Mesenchymal stem cell (in vitro differentiated cells and primary cell): ENCODE measurements around the gene UBTD1.
A peak's percentile ranks its signal among the peaks of the same experiment; 100 is the strongest.

Source experiments
- DNase-seq: peaks from one replicate; pipeline ENCODE4 v3.0.0-alpha.2; 2013
- H2AFZ ChIP-seq: one replicate; pipeline ENCODE4 v1.6.1; 2013; ENCODE audit warnings: low read depth, mild to moderate bottlenecking, control low read depth, inconsistent platforms, low read length, moderate library complexity
- H2AK5ac ChIP-seq: 2 replicates; pipeline ENCODE4 v1.6.1; 2013; ENCODE audit warnings: low read length, moderate library complexity, mild to moderate bottlenecking, inconsistent platforms; ENCODE audit not compliant: severe bottlenecking
- H2BK120ac ChIP-seq: one replicate; pipeline ENCODE4 v1.6.1; 2013; ENCODE audit warnings: low read depth, mild to moderate bottlenecking, inconsistent platforms, low read length, moderate library complexity
- H2BK12ac ChIP-seq, 2 experiments: one replicate each; pipeline ENCODE4 v1.6.1; 2013; ENCODE audit warnings: inconsistent platforms in 2 of 2, low read length in 2 of 2, mild to moderate bottlenecking in 2 of 2, moderate library complexity in 2 of 2, control low read depth in 1 of 2
- H2BK15ac ChIP-seq: one replicate; pipeline ENCODE4 v1.6.1; 2013; ENCODE audit warnings: mild to moderate bottlenecking, low read depth, inconsistent platforms; ENCODE audit not compliant: poor library complexity, severe bottlenecking
- H2BK5ac ChIP-seq: 2 replicates; pipeline ENCODE4 v1.6.1; 2013; ENCODE audit warnings: low read depth, mild to moderate bottlenecking, low read length, control low read depth, inconsistent platforms; ENCODE audit not compliant: poor library complexity, severe bottlenecking
- H3K14ac ChIP-seq, 2 experiments: one replicate each; pipeline ENCODE4 v1.6.1; 2013; ENCODE audit warnings: inconsistent platforms in 2 of 2, low read length in 2 of 2, control low read depth in 1 of 2, mild to moderate bottlenecking in 1 of 2, moderate library complexity in 1 of 2
- H3K18ac ChIP-seq, 2 experiments: one replicate each; pipeline ENCODE4 v1.6.1; 2013; ENCODE audit warnings: inconsistent platforms in 2 of 2, low read length in 2 of 2, control low read depth in 1 of 2, low read depth in 1 of 2, mild to moderate bottlenecking in 1 of 2
- H3K23ac ChIP-seq, 2 experiments: one replicate each; pipeline ENCODE4 v1.6.1; 2013; ENCODE audit warnings: inconsistent platforms in 2 of 2, low read length in 2 of 2, mild to moderate bottlenecking in 2 of 2, moderate library complexity in 2 of 2, control low read depth in 1 of 2
- H3K27ac ChIP-seq: 2 replicates; pipeline ENCODE4 v1.5.1; 2013; ENCODE audit warnings: mild to moderate bottlenecking, moderate library complexity, low read length, control low read depth, inconsistent platforms; ENCODE audit not compliant: poor library complexity, severe bottlenecking
- H3K27me3 ChIP-seq, 2 experiments: 2 replicates each; pipeline versions ENCODE4 v1.6.1 to v1.7.0; 2013; ENCODE audit warnings: low read length in 2 of 2, mild to moderate bottlenecking in 2 of 2, moderate library complexity in 2 of 2, control low read depth in 1 of 2, inconsistent platforms in 1 of 2; ENCODE audit not compliant: control insufficient read depth in 1 of 2, insufficient read depth in 1 of 2
- H3K36me3 ChIP-seq, 2 experiments: 2 replicates each; pipeline versions ENCODE4 v1.6.1 to v1.7.0; 2013; ENCODE audit warnings: low read length in 2 of 2, control low read depth in 1 of 2, inconsistent platforms in 1 of 2, low read depth in 1 of 2, mild to moderate bottlenecking in 1 of 2; ENCODE audit not compliant: insufficient read depth in 2 of 2, control insufficient read depth in 1 of 2
- H3K4ac ChIP-seq, 2 experiments: one replicate each; pipeline ENCODE4 v1.6.1; 2013; ENCODE audit warnings: inconsistent platforms in 2 of 2, low read length in 2 of 2, mild to moderate bottlenecking in 2 of 2, moderate library complexity in 2 of 2, control low read depth in 1 of 2, low read depth in 1 of 2
- H3K4me1 ChIP-seq: 2 replicates; pipeline ENCODE4 v1.6.1; 2013; ENCODE audit warnings: low read depth, low read length, control low read depth; ENCODE audit not compliant: control insufficient read depth, insufficient read depth
- H3K4me2 ChIP-seq: 2 replicates; pipeline ENCODE4 v1.6.1; 2013; ENCODE audit warnings: low read length, mild to moderate bottlenecking, inconsistent platforms; ENCODE audit not compliant: poor library complexity, severe bottlenecking
- H3K4me3 ChIP-seq, 2 experiments: 2 replicates each; pipeline versions ENCODE4 v1.5.1 to v1.7.0; 2013; ENCODE audit warnings: low read length in 2 of 2, mild to moderate bottlenecking in 2 of 2, control low read depth in 1 of 2, low read depth in 1 of 2; ENCODE audit not compliant: insufficient read depth in 1 of 2
- H3K79me1 ChIP-seq: replicated peaks from 2 replicates; pipeline ENCODE4 v1.6.1; 2013; ENCODE audit warnings: mild to moderate bottlenecking, control low read depth, low read length, inconsistent platforms; ENCODE audit not compliant: poor library complexity, severe bottlenecking
- H3K9ac ChIP-seq: 2 replicates; pipeline ENCODE4 v1.7.0; 2013; ENCODE audit warnings: mild to moderate bottlenecking, low read length, moderate library complexity
- H3K9me3 ChIP-seq: 2 replicates; pipeline ENCODE4 v1.7.0; 2013; ENCODE audit warnings: mild to moderate bottlenecking, low read length; ENCODE audit not compliant: control insufficient read depth
- H4K8ac ChIP-seq: one replicate; pipeline ENCODE4 v1.6.1; 2013; ENCODE audit warnings: inconsistent platforms, mild to moderate bottlenecking, low read length, moderate library complexity
- H4K91ac ChIP-seq: one replicate; pipeline ENCODE4 v1.6.1; 2013; ENCODE audit warnings: mild to moderate bottlenecking, low read length, inconsistent platforms
- WGBS: methylation state at CpG from one replicate; pipeline ENCODE4 v1.1.7; 2013; ENCODE audit warnings: mixed read lengths; 5-methylcytosine and 5-hydroxymethylcytosine counted together

Gene UBTD1

DNA sequence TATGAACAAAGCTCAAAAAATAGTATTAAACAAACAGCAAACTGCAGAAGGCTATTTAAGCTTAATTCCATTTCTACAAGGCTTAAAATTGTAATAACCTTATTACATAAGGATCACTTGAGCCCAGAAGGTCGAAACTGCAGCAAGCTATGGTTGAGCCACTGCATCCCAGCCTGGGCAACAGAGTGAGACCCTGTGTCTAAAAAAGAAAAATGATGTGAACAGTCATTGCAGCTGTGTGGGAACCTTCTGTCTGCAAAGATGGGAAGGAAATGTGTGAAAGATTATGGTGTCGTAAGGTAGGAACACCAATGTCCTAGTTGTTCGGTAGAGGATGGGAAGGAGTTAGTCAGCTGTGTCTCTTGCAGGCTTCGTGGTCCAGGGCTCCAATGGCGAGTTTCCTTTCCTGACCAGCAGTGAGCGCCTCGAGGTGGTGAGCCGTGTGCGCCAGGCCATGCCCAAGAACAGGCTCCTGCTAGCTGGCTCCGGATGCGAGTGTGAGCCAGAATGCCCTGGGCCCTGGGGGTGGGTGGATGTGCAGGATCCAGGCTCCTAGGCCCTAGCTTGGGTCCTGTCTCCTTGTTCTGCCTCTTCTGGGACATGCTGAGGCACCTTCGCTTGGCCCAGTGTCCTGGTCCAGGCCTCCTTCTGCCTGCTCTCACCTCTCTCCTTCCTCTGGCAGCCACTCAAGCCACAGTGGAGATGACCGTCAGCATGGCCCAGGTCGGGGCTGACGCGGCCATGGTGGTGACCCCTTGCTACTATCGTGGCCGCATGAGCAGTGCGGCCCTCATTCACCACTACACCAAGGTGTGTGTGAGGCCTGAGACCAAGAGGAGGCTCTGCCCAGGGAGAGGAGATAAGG is 99.9 kb downstream of the UBTD1 start:
- no peak overlapping the region for H3K27ac ChIP-seq
- H3K9me3 ChIP-seq, result no peaks in the 10 kb centered on the region
- no peak overlapping the region for H3K4me2 ChIP-seq
- peaks cover 0 to 18% of the 10 kb centered on the region in 2 experiments for H3K36me3 ChIP-seq
- H2BK15ac ChIP-seq, result no peak overlapping the region
- H3K27me3 ChIP-seq, result no peaks in the 10 kb centered on the region
- DNase-seq, result no peak
- H2AFZ ChIP-seq, result no peak overlapping the region
- H3K4me1 ChIP-seq, result peaks cover 13% of the 10 kb centered on the region
- H2BK120ac ChIP-seq, result no peak overlapping the region
- no peak overlapping the region for H3K23ac ChIP-seq
- no peak overlapping the region for H3K18ac ChIP-seq
- no peak overlapping the region for H3K9ac ChIP-seq
- H2AK5ac ChIP-seq, result no peak overlapping the region
- H2BK12ac ChIP-seq, result no peak overlapping the region
- H4K8ac ChIP-seq, result no peak overlapping the region
- no peak overlapping the region for H2BK5ac ChIP-seq
- H3K4me3 ChIP-seq, result no peak overlapping the region
- no peak overlapping the region for H4K91ac ChIP-seq
- no peak overlapping the region for H3K14ac ChIP-seq
- no peaks in the 10 kb centered on the region for H3K79me1 ChIP-seq
- WGBS, result 98% methylated on average over 19 of the region's 19 CpGs
- H3K4ac ChIP-seq, result no peak overlapping the region

DNA sequence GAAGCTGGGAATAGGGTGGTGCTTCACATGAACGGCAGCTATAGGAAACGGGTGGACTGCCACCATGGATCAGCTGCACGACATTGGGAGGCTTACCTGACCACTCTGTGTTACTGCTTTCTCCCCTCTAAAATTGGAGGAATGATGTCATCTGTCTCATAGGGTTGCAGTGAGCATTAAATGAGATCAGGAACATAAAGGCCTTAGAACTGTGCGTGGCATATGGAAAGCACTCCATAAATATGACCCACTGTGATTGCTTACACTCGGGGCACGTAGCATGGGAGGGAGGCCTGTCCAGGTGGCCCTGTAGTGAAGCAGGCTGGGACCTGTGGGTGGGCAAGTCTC is 100.5 kb downstream of the UBTD1 start:
- Histone ChIP-seq H2AK5ac (no peak overlapping the region), H3K4ac (no peak overlapping the region), H2AFZ (no peak overlapping the region), H3K9me3 (no peaks in the 10 kb centered on the region), H3K23ac (no peak overlapping the region), H3K4me2 (no peak overlapping the region), H4K91ac (no peak overlapping the region), H2BK120ac (no peak overlapping the region), H3K27me3 (no peaks in the 10 kb centered on the region), H3K27ac (no peak overlapping the region), H3K36me3 (peaks cover 0 to 18% of the 10 kb centered on the region in 2 experiments), H3K4me3 (no peak overlapping the region), H2BK15ac (no peak overlapping the region), H3K79me1 (no peaks in the 10 kb centered on the region), H4K8ac (no peak overlapping the region), H2BK5ac (no peak overlapping the region), H2BK12ac (no peak overlapping the region), H3K18ac (no peak overlapping the region), H3K4me1 (peaks cover 12% of the 10 kb centered on the region), H3K14ac (no peak overlapping the region), H3K9ac (no peak overlapping the region)
- DNase-seq, result no peak
- WGBS, result 94% methylated on average over 6 of the region's 6 CpGs

DNA sequence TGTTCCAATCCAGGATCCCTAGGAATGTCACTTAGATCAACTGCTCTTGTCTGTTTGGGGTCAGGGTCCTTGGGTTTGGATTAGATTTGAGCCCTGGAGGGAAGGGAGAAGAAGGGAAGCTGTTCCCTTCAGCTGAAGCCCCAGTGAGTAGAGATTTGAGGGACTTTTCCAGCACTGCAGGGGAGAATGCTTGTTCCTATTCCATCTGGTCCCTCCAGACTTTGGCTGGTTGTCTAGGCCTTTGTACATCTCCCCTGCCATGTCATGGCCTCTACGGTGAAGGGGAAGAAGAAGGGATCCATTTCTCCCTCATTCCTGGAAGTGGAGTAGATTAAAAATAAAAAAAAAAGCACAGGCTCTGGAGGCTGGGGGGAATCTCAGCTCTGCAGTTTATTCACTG is 101.9 kb downstream of the UBTD1 start:
- H3K14ac ChIP-seq, result no peak overlapping the region
- WGBS, result 88% methylated on average over 1 of the region's 1 CpG
- H3K79me1 ChIP-seq, result no peaks in the 10 kb centered on the region
- H3K23ac ChIP-seq, result no peak overlapping the region
- H2AK5ac ChIP-seq, result no peak overlapping the region
- H2BK12ac ChIP-seq, result no peak overlapping the region
- no peak overlapping the region for H3K9ac ChIP-seq
- no peak overlapping the region for H2BK5ac ChIP-seq
- peaks cover 12% of the 10 kb centered on the region for H3K4me1 ChIP-seq
- H3K27me3 ChIP-seq, result no peaks in the 10 kb centered on the region
- no peak overlapping the region for H4K8ac ChIP-seq
- no peak overlapping the region for H3K27ac ChIP-seq
- DNase-seq, result no peak
- no peak overlapping the region for H3K4me3 ChIP-seq
- H2BK120ac ChIP-seq, result no peak overlapping the region
- peaks cover 0 to 18% of the 10 kb centered on the region in 2 experiments for H3K36me3 ChIP-seq
- no peaks in the 10 kb centered on the region for H3K9me3 ChIP-seq
- H3K18ac ChIP-seq, result no peak overlapping the region
- no peak overlapping the region for H2BK15ac ChIP-seq
- no peak overlapping the region for H4K91ac ChIP-seq
- no peak overlapping the region for H3K4ac ChIP-seq
- no peak overlapping the region for H3K4me2 ChIP-seq
- H2AFZ ChIP-seq, result no peak overlapping the region

DNA sequence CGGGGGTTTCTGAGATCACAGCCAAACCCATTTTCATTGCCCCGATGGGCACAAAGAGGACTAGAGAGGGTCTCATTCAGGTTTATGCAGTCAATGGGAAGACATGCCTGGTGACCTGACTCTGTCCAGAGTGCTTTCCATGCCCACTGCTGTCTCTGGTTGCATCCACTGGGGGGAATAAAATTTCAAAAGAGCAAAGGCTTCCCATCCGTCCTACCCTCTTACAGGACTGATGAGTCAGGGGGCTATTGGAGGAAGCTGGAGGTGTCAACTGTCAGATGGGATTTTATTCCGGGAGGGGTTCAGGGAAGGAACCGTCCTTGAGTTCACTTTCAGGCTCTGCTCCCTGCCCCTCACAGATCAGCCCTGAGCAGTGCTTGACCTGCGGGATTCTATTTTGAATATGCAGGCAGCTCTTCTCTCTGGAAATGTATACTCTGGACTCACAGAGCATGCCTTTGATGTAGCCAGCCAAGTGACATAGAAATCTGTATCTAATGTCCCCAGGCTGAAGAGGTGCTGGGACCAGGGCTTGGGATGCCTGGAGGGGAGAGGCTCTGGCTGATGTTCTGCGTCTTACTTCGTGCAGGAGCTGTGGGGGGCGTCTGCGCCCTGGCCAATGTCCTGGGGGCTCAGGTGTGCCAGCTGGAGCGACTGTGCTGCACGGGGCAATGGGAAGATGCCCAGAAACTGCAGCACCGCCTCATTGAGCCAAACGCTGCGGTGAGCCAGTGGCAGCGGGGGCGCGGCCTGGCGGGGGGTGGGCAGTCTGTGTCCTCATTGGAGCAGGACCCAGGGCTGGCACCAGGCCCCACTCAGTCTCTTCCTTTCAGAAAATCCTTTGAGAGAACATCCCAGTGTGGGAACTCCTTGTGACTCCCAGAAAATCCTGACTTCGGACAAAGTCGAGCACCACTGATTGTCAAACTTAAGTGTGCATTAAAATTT is 102.8 kb downstream of the UBTD1 start:
- no peak overlapping the region for H3K14ac ChIP-seq
- no peak for DNase-seq
- H3K27ac ChIP-seq, result no peak overlapping the region
- H3K9ac ChIP-seq, result no peak overlapping the region
- no peak overlapping the region for H2BK15ac ChIP-seq
- H4K91ac ChIP-seq, result no peak overlapping the region
- H3K36me3 ChIP-seq, result peaks cover 0 to 18% of the 10 kb centered on the region in 2 experiments
- no peak overlapping the region for H2BK12ac ChIP-seq
- no peak overlapping the region for H2AFZ ChIP-seq
- H3K4ac ChIP-seq, result no peak overlapping the region
- H3K4me3 ChIP-seq, result no peak overlapping the region
- no peak overlapping the region for H3K18ac ChIP-seq
- H3K23ac ChIP-seq, result peak overlapping the region in 1 of 2 experiments; percentile 53
- no peaks in the 10 kb centered on the region for H3K9me3 ChIP-seq
- no peak overlapping the region for H2AK5ac ChIP-seq
- H2BK120ac ChIP-seq, result no peak overlapping the region
- H3K27me3 ChIP-seq, result no peaks in the 10 kb centered on the region
- H4K8ac ChIP-seq, result no peak overlapping the region
- no peak overlapping the region for H2BK5ac ChIP-seq
- no peak overlapping the region for H3K4me2 ChIP-seq
- H3K4me1 ChIP-seq, result peaks cover 5% of the 10 kb centered on the region
- H3K79me1 ChIP-seq, result no peaks in the 10 kb centered on the region
- WGBS, result 89% methylated on average over 20 of the region's 21 CpGs
